HEK293 (cell line): ENCODE data around the gene PKNOX1.

Source experiments
- CTCF ChIA-PET: fragments of 350-600 bp; formaldehyde crosslinking; extraction: SDS; loops from one replicate; lab custom pipeline; 2021; ENCODE audit warnings: antibody characterized with exemption; lab: Yijun Ruan, JAX
- POLR2A ChIA-PET: fragments of 300-600 bp; formaldehyde crosslinking; extraction: SDS; loops from one replicate; lab custom pipeline; 2020; ENCODE audit warnings: antibody characterized with exemption, inconsistent platforms; lab: Yijun Ruan, JAX
- H3K27ac ChIP-seq: fragments of 200-500 bp; sonication (Bioruptor generic); 2 replicates; pipeline ENCODE4 v1.5.1; 2014; ENCODE audit warnings: low read depth, low read length, control low read depth, inconsistent platforms; ENCODE audit errors: extremely low read depth
- H3K36me3 ChIP-seq, 2 experiments: fragments of 200-500 bp in 1 of 2; sonication (Bioruptor generic) in 1 of 2; 1 replicate in 1 of 2; 2 replicates in 1 of 2; pipeline ENCODE4 v1.5.1; 2014 to 2017; ENCODE audit warnings: inconsistent platforms in 2 of 2, low read length in 2 of 2; ENCODE audit not compliant: control insufficient read depth in 2 of 2, insufficient read depth in 1 of 2
- H3K4me1 ChIP-seq: fragments of 200-500 bp; sonication (Bioruptor generic); 2 replicates; pipeline ENCODE4 v1.5.1; 2014; ENCODE audit warnings: mild to moderate bottlenecking, low read length, inconsistent platforms; ENCODE audit not compliant: control insufficient read depth, insufficient read depth
- H3K4me3 ChIP-seq: 2 replicates; pipeline ENCODE4 v1.5.1; 2011; ENCODE audit warnings: low read depth, mild to moderate bottlenecking, control low read depth, low read length, moderate library complexity
- H3K9me3 ChIP-seq: fragments of 200-500 bp; sonication (Bioruptor generic); 2 replicates; pipeline ENCODE4 v1.5.1; 2014; ENCODE audit warnings: low read depth, low read length, inconsistent platforms; ENCODE audit not compliant: control insufficient read depth, insufficient read depth
- SCRT2 ChIP-seq: fragments of 450-650 bp; formaldehyde crosslinking; IDR thresholded peaks from 2 replicates; pipeline ENCODE4 v1.5.1; 2016; ENCODE audit warnings: missing biosample characterization, missing genetic modification characterization
- ZBTB1 ChIP-seq: fragments of 450-650 bp; formaldehyde crosslinking; IDR thresholded peaks from 2 replicates; pipeline ENCODE4 v1.5.1; 2016; ENCODE audit warnings: missing biosample characterization, missing genetic modification characterization
- ZBTB17 ChIP-seq: fragments of 450-650 bp; formaldehyde crosslinking; IDR thresholded peaks from 2 replicates; pipeline ENCODE4 v1.5.1; 2016; ENCODE audit warnings: missing biosample characterization, missing genetic modification characterization
- ZBTB21 ChIP-seq: fragments of 450-650 bp; formaldehyde crosslinking; IDR thresholded peaks from 2 replicates; pipeline ENCODE4 v1.5.1; 2017; ENCODE audit warnings: missing biosample characterization, missing genetic modification characterization
- ZIC2 ChIP-seq: fragments of 450-650 bp; formaldehyde crosslinking; IDR thresholded peaks from 2 replicates; pipeline ENCODE4 v1.5.1; 2016; ENCODE audit warnings: missing biosample characterization, missing genetic modification characterization
- ZNF266 ChIP-seq: fragments of 450-650 bp; formaldehyde crosslinking; IDR thresholded peaks from 2 replicates; pipeline ENCODE4 v1.5.1; 2016; ENCODE audit warnings: missing biosample characterization, missing genetic modification characterization, low read depth
- ZNF341 ChIP-seq: fragments of 450-650 bp; formaldehyde crosslinking; IDR thresholded peaks from 2 replicates; pipeline ENCODE4; 2016; ENCODE audit warnings: low read depth, missing biosample characterization, missing genetic modification characterization
- ZNF423 ChIP-seq: fragments of 450-650 bp; formaldehyde crosslinking; IDR thresholded peaks from 2 replicates; pipeline ENCODE4 v1.5.1; 2016; ENCODE audit warnings: missing biosample characterization, missing genetic modification characterization
- ZNF654 ChIP-seq: fragments of 450-650 bp; formaldehyde crosslinking; IDR thresholded peaks from 2 replicates; pipeline ENCODE4 v1.5.1; 2016; ENCODE audit warnings: low read depth, missing biosample characterization, missing genetic modification characterization
- TF ChIP-seq, protein P1 (sequence below): fragments of 450-650 bp; formaldehyde crosslinking; IDR thresholded peaks from 2 replicates; pipeline ENCODE4 v1.5.1; 2016; ENCODE audit warnings: missing biosample characterization, missing genetic modification characterization
- TF ChIP-seq, protein P2 (sequence below): fragments of 450-650 bp; formaldehyde crosslinking; IDR thresholded peaks from 2 replicates; pipeline ENCODE4 v1.5.1; 2016; ENCODE audit warnings: missing biosample characterization, missing genetic modification characterization
- TF ChIP-seq, protein P3 (sequence below): fragments of 450-650 bp; formaldehyde crosslinking; IDR thresholded peaks from 2 replicates; pipeline ENCODE4 v1.5.1; 2016; ENCODE audit warnings: missing biosample characterization, missing genetic modification characterization

PKNOX1 gene

DNA sequence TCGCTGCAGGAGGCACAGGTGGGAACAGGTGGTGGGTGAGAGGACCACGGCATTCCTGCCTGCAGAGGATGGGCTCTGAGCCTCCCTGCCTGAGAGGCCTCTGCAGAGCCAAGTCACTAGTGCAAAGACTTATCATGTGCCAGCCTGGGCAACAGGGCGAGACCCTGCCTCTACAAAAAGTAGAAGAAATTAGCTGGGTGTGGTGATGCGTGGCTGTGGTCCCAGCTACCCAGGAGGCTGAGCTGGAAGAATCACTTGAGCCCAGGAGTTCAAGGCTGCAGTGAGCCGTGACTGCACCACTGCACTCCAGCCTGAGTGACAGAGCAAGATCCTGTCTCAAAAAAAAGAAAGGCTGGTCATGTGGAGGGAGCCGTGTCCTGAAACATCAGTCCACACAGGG, 46.4 kb downstream of the PKNOX1 start:
- TF ChIP-seq ZNF341: no peak
- TF ChIP-seq ZNF423: no peak
- TF ChIP-seq ZNF654 (tag by site-specific recombination): no peak
- no peak for TF ChIP-seq ZBTB1 (tag by site-specific recombination)
- TF ChIP-seq, protein P1, sequence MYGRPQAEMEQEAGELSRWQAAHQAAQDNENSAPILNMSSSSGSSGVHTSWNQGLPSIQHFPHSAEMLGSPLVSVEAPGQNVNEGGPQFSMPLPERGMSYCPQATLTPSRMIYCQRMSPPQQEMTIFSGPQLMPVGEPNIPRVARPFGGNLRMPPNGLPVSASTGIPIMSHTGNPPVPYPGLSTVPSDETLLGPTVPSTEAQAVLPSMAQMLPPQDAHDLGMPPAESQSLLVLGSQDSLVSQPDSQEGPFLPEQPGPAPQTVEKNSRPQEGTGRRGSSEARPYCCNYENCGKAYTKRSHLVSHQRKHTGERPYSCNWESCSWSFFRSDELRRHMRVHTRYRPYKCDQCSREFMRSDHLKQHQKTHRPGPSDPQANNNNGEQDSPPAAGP (tag by site-specific recombination): no peak
- TF ChIP-seq ZBTB17: no peak
- TF ChIP-seq SCRT2 (tag by site-specific recombination): 0 out of 2 replicates have a peak, but pooled peaks have one; percentile 27
- TF ChIP-seq, all 188 proteins: peak for 1
- ChIA-PET CTCF (no interaction called here), POLR2A (no interaction called here)
- Histone ChIP-seq H3K27ac (no peak overlapping the region), H3K4me1 (no peaks in the 10 kb centered on the region), H3K4me3 (no peak overlapping the region), H3K9me3 (no peaks in the 10 kb centered on the region), H3K36me3 (peaks cover 0 to 70% of the 10 kb centered on the region in 2 experiments; a peak in 2 of 3 replicates)

DNA sequence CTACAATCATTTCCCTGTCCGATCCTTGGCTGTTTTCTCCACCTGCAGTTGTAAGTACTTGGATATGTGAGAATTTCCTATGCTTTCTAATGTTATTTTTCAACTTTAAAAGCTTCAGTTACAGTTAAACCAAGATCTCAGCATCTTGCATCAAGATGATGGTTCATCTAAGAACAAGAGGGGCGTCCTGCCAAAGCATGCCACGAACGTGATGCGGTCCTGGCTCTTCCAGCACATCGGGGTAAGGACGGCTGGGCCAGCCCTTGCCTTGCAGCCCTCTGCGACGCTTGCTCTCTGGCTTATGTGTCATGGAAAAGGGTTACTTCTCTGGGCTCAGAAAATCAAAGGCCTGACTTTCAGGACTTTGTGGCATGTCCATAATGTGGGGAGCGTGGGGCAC, 46.8 kb downstream of the PKNOX1 start:
- peaks cover 0 to 66% of the 10 kb centered on the region in 2 experiments; a peak in 2 of 3 replicates for H3K36me3 ChIP-seq
- ChIA-PET CTCF (no interaction called here), POLR2A (no interaction called here)
- TF ChIP-seq ZNF266: no peak
- TF ChIP-seq, protein P2, sequence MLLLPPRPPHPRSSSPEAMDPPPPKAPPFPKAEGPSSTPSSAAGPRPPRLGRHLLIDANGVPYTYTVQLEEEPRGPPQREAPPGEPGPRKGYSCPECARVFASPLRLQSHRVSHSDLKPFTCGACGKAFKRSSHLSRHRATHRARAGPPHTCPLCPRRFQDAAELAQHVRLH (tag by site-specific recombination): no peak
- no peak for TF ChIP-seq ZBTB21 (tag by site-specific recombination)
- H3K9me3 ChIP-seq: no peaks in the 10 kb centered on the region
- no peak overlapping the region for H3K27ac ChIP-seq
- H3K4me3 ChIP-seq: no peak overlapping the region
- H3K4me1 ChIP-seq: no peaks in the 10 kb centered on the region

DNA sequence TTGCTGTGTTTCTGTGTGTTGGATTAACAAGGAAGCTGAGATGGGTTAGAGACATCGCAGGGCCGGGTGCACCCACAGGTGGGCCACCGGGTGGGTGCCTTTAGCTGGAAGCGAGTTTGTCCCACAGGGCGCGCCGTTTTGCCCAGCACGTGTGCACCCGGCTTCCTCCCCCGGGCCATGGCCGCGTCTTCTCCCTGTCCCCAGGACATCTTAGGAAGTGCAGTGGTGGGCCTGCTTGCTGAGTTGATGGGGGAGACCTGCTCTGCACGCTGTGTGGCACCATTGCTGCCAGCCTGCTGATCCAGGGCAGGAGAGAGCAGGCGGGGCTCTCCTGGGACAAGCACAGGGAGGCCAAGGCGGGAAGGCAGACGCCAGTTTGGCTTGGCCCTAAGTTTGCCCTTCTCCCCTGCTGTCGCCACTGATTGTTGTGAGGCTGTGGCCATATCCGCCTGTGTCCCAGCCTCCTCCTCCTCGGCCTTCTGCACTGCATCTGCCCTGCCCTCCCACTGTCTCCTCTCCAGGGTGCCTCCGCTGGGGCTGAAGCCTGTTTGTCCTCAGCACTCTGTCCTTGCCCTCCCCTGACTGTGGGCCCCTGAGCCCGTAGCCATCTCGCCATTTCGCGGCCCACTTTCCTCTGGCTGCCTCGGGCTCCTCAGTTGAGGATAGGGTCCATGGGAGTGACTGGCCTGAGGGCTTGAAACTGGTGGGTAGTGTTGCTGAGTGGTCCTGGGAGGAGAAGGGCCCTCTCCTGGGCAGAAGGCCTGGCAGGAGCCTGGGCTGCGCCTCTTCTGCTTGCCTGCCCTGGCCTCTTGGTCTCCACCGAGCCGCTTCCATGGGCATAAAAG, 47.6 kb downstream of the PKNOX1 start:
- Histone ChIP-seq H3K4me1 (no peaks in the 10 kb centered on the region), H3K9me3 (no peaks in the 10 kb centered on the region), H3K36me3 (peaks cover 0 to 59% of the 10 kb centered on the region in 2 experiments; a peak in 2 of 3 replicates), H3K4me3 (no peak overlapping the region), H3K27ac (no peak overlapping the region)
- TF ChIP-seq ZBTB1 (tag by site-specific recombination) (no peak), ZIC2 (tag by site-specific recombination) (peak; percentile 64)
- POLR2A ChIA-PET: no interaction called here
- CTCF ChIA-PET: no interaction called here

DNA sequence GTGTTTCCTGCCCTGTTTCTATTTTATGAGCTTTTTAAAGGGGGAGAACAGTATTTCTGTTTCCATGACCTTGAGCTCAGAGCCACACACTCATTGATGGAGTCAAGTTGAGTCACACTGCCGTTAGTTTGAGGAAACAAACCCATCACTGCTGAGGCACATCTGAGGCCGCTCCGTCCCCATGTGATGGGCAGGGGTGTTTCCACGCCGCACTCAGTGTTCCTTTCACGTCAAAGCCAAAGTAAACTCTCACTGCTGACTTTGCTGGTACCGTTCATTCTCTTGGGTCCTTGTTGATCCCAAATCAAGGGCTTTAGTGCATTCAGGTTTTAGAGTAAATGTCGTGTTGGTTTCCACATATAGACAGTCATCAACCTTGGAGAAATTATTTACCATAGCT, 48.8 kb downstream of the PKNOX1 start:
- H3K4me3 ChIP-seq: no peak overlapping the region
- POLR2A ChIA-PET: no interaction called here
- no peak overlapping the region for H3K27ac ChIP-seq
- peaks cover 0 to 66% of the 10 kb centered on the region in 2 experiments; a peak in 2 of 3 replicates for H3K36me3 ChIP-seq
- CTCF ChIA-PET: no interaction called here
- no peaks in the 10 kb centered on the region for H3K4me1 ChIP-seq
- TF ChIP-seq, protein P3, sequence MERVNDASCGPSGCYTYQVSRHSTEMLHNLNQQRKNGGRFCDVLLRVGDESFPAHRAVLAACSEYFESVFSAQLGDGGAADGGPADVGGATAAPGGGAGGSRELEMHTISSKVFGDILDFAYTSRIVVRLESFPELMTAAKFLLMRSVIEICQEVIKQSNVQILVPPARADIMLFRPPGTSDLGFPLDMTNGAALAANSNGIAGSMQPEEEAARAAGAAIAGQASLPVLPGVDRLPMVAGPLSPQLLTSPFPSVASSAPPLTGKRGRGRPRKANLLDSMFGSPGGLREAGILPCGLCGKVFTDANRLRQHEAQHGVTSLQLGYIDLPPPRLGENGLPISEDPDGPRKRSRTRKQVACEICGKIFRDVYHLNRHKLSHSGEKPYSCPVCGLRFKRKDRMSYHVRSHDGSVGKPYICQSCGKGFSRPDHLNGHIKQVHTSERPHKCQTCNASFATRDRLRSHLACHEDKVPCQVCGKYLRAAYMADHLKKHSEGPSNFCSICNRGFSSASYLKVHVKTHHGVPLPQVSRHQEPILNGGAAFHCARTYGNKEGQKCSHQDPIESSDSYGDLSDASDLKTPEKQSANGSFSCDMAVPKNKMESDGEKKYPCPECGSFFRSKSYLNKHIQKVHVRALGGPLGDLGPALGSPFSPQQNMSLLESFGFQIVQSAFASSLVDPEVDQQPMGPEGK (tag by site-specific recombination): no peak
- no peaks in the 10 kb centered on the region for H3K9me3 ChIP-seq
